GM21367 (cell line): ENCODE measurements around the gene SQOR.

Source experiments
- ATAC-seq: cut with Tn5 transposase; IDR thresholded peaks from one replicate; pipeline ENCODE4 v1.9.1; 2021; ENCODE audit not compliant: unreplicated experiment

The SQOR gene

GRCh38 chr15:45634432-45635190 lies at the start of gene SQOR:
TSS of gene SQOR (plus strand) at chr15:45635029. CDS start at chr15:45658924, 23,895 bp downstream.
- peak; percentile 63 for ATAC-seq

- ATAC-seq, result no peak
Observed at GRCh38 chr15:45585069-45585791, 49.6 kb upstream of the SQOR start.

- no peak for ATAC-seq
Observed at GRCh38 chr15:45586125-45586524, 48.7 kb upstream of the SQOR start.

GRCh38 chr15:45586601-45587094 lies 48.2 kb upstream of the SQOR start:
- no peak for ATAC-seq

GRCh38 chr15:45587095-45587862 lies 47.5 kb upstream of the SQOR start, which contains the start of gene BLOC1S6:
TSS of gene BLOC1S6 (plus strand) at chr15:45587379. CDS start at chr15:45587444, 65 bp downstream.
- ATAC-seq, result peak; percentile 73

GRCh38 chr15:45587863-45588170 lies 47.0 kb upstream of the SQOR start:
- no peak for ATAC-seq

- no peak for ATAC-seq
Observed at GRCh38 chr15:45588219-45588875, 46.5 kb upstream of the SQOR start.

- no peak for ATAC-seq
Observed at GRCh38 chr15:45589256-45589655, 45.6 kb upstream of the SQOR start.

GRCh38 chr15:45594319-45594718 lies 40.5 kb upstream of the SQOR start:
- no peak for ATAC-seq

GRCh38 chr15:45594835-45595530 lies 39.8 kb upstream of the SQOR start:
- no peak for ATAC-seq

- ATAC-seq, result no peak
Observed at GRCh38 chr15:45603881-45604280, 30.9 kb upstream of the SQOR start.

- no peak for ATAC-seq
Observed at GRCh38 chr15:45604326-45604725, 30.5 kb upstream of the SQOR start.

- ATAC-seq, result no peak
Observed at GRCh38 chr15:45606413-45606812, 28.4 kb upstream of the SQOR start.

- no peak for ATAC-seq
Observed at GRCh38 chr15:45606841-45607240, 28.0 kb upstream of the SQOR start.

- ATAC-seq, result no peak
Observed at GRCh38 chr15:45611305-45611704, 23.5 kb upstream of the SQOR start.

GRCh38 chr15:45612790-45613415 lies 21.9 kb upstream of the SQOR start:
- peak; percentile 50 for ATAC-seq

GRCh38 chr15:45616901-45617323 lies 17.9 kb upstream of the SQOR start:
- no peak for ATAC-seq

- ATAC-seq, result no peak
Observed at GRCh38 chr15:45618813-45619212, 16.0 kb upstream of the SQOR start.

- no peak for ATAC-seq
Observed at GRCh38 chr15:45628136-45628535, 6.7 kb upstream of the SQOR start.
